Upper lobe of left lung (tissue), 4 donors: ENCODE measurements around the gene RMND1.

Experiments
- EP300 ChIP-seq, 4 donors: sonication (generic); formaldehyde crosslinking; IDR thresholded peaks; one replicate each; pipeline ENCODE4 v1.5.1; 2017; ENCODE audit warnings: antibody characterized with exemption in 4 of 4, control low read depth in 2 of 4
- POLR2A ChIP-seq, 4 donors: fragments of 450-650 bp; IDR thresholded peaks; one replicate each; pipeline ENCODE4 v1.5.1; 2016 to 2017; ENCODE audit warnings: antibody characterized with exemption in 4 of 4, mild to moderate bottlenecking in 2 of 4

- TF ChIP-seq EP300 (IDR thresholded peaks at IDR 0.05) (no peak), POLR2A (IDR thresholded peaks at IDR 0.05) (no peak)
Measured at GRCh38 chr6:151375833-151376232, 76.1 kb downstream of the RMND1 start.
